ENCODE measurements around the gene TRIM50. TPM values are rescaled to one million over a fixed set of nuclear protein-coding genes. Genes with fewer than 3 reads are reported as not detected.
A peak's percentile ranks its signal among the peaks of the same experiment; 100 is the strongest.
"Not testable (repeated sequence)": the region's sequence is repeated elsewhere in the genome, so short reads cannot be mapped to it uniquely, and the experiment has no call there.

TRIM50 gene
- total and polyA plus RNA-seq, 8 donors = 10.8 to 69.4 (median 31.7) TPM; not detected in 1

GRCh38 chr7:73330772-73331171 is 2.9 kb upstream of the TRIM50 start:
- H3K27me3 ChIP-seq = no peaks in the 10 kb centered on the region
- intact Hi-C loops (cut with DNase I; ENCODE audit: low total_unique reads) = no loop called here
- no peak for DNase-seq
- H3K4me1 ChIP-seq = no peaks in the 10 kb centered on the region
- H3K9me3 ChIP-seq = no peaks in the 10 kb centered on the region
- H3K4me3 ChIP-seq = no peak overlapping the region
- 68 to 77% (median 75%) methylated on average over 6 of the region's 6 CpGs for WGBS, 5 donors
- TF ChIP-seq POLR2A (IDR thresholded peaks at IDR 0.05) (no peak), EP300 (IDR thresholded peaks at IDR 0.05) (no peak), CTCF (IDR thresholded peaks at IDR 0.05) (no peak), POLR2AphosphoS5 (IDR thresholded peaks at IDR 0.05) (no peak)
- no peak overlapping the region for H3K27ac ChIP-seq
- no peaks in the 10 kb centered on the region for H3K36me3 ChIP-seq

GRCh38 chr7:73329861-73330581 is 2.1 kb upstream of the TRIM50 start:
- Histone ChIP-seq H3K36me3 (no peaks in the 10 kb centered on the region), H3K4me1 (peaks cover 0 to 4% (median 0%) of the 10 kb centered on the region in 4 donors), H3K27me3 (no peaks in the 10 kb centered on the region), H3K9me3 (no peaks in the 10 kb centered on the region), H3K27ac (no peak overlapping the region), H3K4me3 (no peak overlapping the region)
- 18 to 48% (median 28%) methylated on average over 10 to 11 of the region's 11 CpGs for WGBS, 5 donors
- no peak for DNase-seq
- TF ChIP-seq POLR2A (IDR thresholded peaks at IDR 0.05) (no peak), POLR2AphosphoS5 (IDR thresholded peaks at IDR 0.05) (no peak), EP300 (IDR thresholded peaks at IDR 0.05) (no peak), CTCF (IDR thresholded peaks at IDR 0.05) (no peak)
- intact Hi-C loops (cut with DNase I; ENCODE audit: low total_unique reads) = no loop called here

- H3K36me3 ChIP-seq = no peaks in the 10 kb centered on the region
These were observed 814 bp upstream of the TRIM50 start for GRCh38 chr7:73328696-73329095.

GRCh38 chr7:73327449-73327848 is 433 bp downstream of the TRIM50 start:
- WGBS, 5 donors = 33 to 90% (median 89%) methylated on average over 2 to 10 of the region's 13 CpGs
- DNase-seq; H3K9me3 ChIP-seq; H3K27me3 ChIP-seq; H3K4me3 ChIP-seq; intact Hi-C loops (cut with DNase I; ENCODE audit: low total_unique reads); H3K36me3 ChIP-seq; H3K27ac ChIP-seq: not testable (repeated sequence)
- peaks cover 7 to 16% (median 12%) of the 10 kb centered on the region in 4 donors for H3K4me1 ChIP-seq

More at GRCh38 chr7:73328696-73329095, 814 bp upstream of the TRIM50 start:
- WGBS, 5 donors = 94 to 98% (median 96%) methylated on average over 10 of the region's 10 CpGs
- no peak overlapping the region for H3K27ac ChIP-seq
- no peak overlapping the region for H3K4me3 ChIP-seq
- intact Hi-C loops (cut with DNase I; ENCODE audit: low total_unique reads) = no loop called here
- DNase-seq = no peak
- H3K4me1 ChIP-seq = peaks cover 5 to 14% (median 9%) of the 10 kb centered on the region in 4 donors
- TF ChIP-seq POLR2AphosphoS5 (IDR thresholded peaks at IDR 0.05) = no peak
- TF ChIP-seq POLR2A (IDR thresholded peaks at IDR 0.05) = no peak
- TF ChIP-seq CTCF (IDR thresholded peaks at IDR 0.05) = no peak
- TF ChIP-seq EP300 (IDR thresholded peaks at IDR 0.05) = no peak
- no peaks in the 10 kb centered on the region for H3K9me3 ChIP-seq
- no peaks in the 10 kb centered on the region for H3K27me3 ChIP-seq

GRCh38 chr7:73325424-73325823 is 2.5 kb downstream of the TRIM50 start:
- H3K27me3 ChIP-seq; H3K36me3 ChIP-seq; H3K9me3 ChIP-seq; intact Hi-C loops (cut with DNase I; ENCODE audit: low total_unique reads): not testable (repeated sequence)
- peak; percentile 64 to 72 for DNase-seq
- Histone ChIP-seq H3K4me3 (peak overlapping the region in 1 of 4 donors; percentile 5), H3K4me1 (peaks cover 7 to 16% (median 12%) of the 10 kb centered on the region in 4 donors), H3K27ac (peak overlapping the region in 3 of 5 donors; percentile 37 to 53 (median 53))
- WGBS, 5 donors = 47 to 69% (median 60%) methylated on average over 5 to 6 of the region's 6 CpGs
- TF ChIP-seq POLR2A (IDR thresholded peaks at IDR 0.05) (peak in 1 of 4 donors; percentile 8), POLR2AphosphoS5 (IDR thresholded peaks at IDR 0.05) (peak in 2 of 3 donors; percentile 18 to 36)

All from stomach (tissue), 9 donors.